Measurements from ENCODE around the gene XDH.

- TF ChIP-seq CTCF (conservative IDR thresholded peaks at IDR 0.05) (no peak), EZH2 (IDR thresholded peaks at IDR 0.05; ENCODE audit: low read depth) (no peak)
Measured at GRCh38 chr2:31426096-31426495, 11.6 kb upstream of the XDH start.
